ENCODE data around the gene MAMLD1. TPM values are rescaled to one million over a fixed set of nuclear protein-coding genes. Genes with fewer than 3 reads are reported as not detected.

Gene MAMLD1
- total RNA-seq, 1 donor from 2014 or later: 3.0 TPM

DNA sequence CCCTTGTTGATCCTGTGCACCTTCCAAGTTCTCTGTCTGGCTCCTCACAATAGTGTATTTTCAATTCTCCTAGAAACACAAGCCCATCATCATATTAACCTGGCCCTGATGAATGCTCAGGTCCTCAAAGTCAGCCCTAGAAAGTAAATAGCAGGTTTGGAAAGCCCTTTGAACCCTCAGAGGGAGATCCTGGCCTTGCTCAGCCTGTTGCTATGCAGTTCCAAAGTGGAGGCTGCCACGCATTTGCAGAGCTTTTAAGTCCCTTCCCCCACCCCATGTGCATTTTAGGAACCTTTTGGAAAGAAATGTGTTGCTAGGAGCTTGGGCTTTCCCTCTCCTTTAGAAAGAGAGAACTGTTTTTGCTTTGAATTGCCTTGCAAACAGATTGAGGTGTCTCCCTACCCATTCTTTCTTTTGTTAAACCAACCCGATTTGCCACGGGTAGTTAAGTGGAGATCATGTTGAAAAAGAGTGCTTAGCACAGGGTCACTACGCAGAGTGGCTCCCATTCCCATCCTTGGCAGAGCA lies 12.2 kb downstream of the MAMLD1 start:
- DNase-seq (ENCODE audit: low read depth): no peak
- Histone ChIP-seq H3K27me3 (ENCODE audit: control insufficient read depth, insufficient read depth, low read length) (no peaks in the 10 kb centered on the region), H3K36me3 (ENCODE audit: control insufficient read depth, insufficient read depth, low read length) (no peaks in the 10 kb centered on the region), H3K4me3 (ENCODE audit: low read depth, low read length) (no peak overlapping the region)
- TF ChIP-seq, protein P1, sequence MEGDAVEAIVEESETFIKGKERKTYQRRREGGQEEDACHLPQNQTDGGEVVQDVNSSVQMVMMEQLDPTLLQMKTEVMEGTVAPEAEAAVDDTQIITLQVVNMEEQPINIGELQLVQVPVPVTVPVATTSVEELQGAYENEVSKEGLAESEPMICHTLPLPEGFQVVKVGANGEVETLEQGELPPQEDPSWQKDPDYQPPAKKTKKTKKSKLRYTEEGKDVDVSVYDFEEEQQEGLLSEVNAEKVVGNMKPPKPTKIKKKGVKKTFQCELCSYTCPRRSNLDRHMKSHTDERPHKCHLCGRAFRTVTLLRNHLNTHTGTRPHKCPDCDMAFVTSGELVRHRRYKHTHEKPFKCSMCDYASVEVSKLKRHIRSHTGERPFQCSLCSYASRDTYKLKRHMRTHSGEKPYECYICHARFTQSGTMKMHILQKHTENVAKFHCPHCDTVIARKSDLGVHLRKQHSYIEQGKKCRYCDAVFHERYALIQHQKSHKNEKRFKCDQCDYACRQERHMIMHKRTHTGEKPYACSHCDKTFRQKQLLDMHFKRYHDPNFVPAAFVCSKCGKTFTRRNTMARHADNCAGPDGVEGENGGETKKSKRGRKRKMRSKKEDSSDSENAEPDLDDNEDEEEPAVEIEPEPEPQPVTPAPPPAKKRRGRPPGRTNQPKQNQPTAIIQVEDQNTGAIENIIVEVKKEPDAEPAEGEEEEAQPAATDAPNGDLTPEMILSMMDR (IDR thresholded peaks at IDR 0.05; ENCODE audit: insufficient read depth, low read length, poor library complexity, severe bottlenecking): no peak

DNA sequence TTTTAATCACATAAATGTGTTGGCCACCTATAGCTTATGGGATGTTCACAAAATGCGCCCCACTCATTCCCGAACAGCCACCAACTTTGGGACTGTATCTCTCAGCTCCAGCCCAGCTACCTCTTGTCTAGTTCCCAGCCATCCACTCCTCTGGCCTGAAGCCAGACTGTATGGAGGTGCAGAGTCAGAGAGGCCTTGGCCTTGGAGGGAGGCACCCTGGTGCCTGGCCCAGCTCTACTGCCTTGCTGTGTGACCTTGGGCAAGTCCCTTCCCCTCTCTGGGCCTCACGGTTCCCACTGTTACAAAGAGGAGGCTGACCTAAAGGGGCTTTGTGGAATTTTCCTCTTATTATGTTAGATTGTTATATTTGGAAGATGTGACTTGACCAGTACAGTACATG lies 13.9 kb downstream of the MAMLD1 start:
- no peak for DNase-seq (ENCODE audit: low read depth)
- H3K27me3 ChIP-seq (ENCODE audit: control insufficient read depth, insufficient read depth, low read length): no peaks in the 10 kb centered on the region
- H3K36me3 ChIP-seq (ENCODE audit: control insufficient read depth, insufficient read depth, low read length): no peaks in the 10 kb centered on the region
- TF ChIP-seq, protein P1 (IDR thresholded peaks at IDR 0.05; ENCODE audit: insufficient read depth, low read length, poor library complexity, severe bottlenecking): no peak
- no peak overlapping the region for H3K4me3 ChIP-seq (ENCODE audit: low read depth, low read length)

DNA sequence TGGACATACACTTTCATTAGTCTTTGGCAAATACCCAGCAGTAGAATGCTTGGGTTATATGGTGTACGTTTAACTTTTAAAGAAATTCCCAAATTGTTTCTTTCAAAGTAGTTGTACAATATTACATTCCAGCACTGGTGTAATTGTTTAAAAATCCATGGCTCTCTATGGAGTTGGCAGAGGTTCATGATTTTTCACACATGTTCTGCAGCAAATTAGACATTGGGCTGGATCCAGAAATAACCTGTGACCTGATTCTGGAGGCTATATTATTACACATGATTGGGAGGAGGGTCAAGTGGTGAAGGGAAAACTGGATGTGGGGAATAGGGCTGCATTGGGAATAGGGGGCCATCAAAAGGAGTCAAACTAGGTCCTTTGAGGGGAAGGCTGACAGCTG lies 41.9 kb downstream of the MAMLD1 start:
- no peak overlapping the region for H3K4me3 ChIP-seq (ENCODE audit: low read depth, low read length)
- H3K27me3 ChIP-seq (ENCODE audit: control insufficient read depth, insufficient read depth, low read length): no peaks in the 10 kb centered on the region
- TF ChIP-seq, protein P1 (IDR thresholded peaks at IDR 0.05; ENCODE audit: insufficient read depth, low read length, poor library complexity, severe bottlenecking): no peak
- no peak for DNase-seq (ENCODE audit: low read depth)
- no peaks in the 10 kb centered on the region for H3K36me3 ChIP-seq (ENCODE audit: control insufficient read depth, insufficient read depth, low read length)

DNA sequence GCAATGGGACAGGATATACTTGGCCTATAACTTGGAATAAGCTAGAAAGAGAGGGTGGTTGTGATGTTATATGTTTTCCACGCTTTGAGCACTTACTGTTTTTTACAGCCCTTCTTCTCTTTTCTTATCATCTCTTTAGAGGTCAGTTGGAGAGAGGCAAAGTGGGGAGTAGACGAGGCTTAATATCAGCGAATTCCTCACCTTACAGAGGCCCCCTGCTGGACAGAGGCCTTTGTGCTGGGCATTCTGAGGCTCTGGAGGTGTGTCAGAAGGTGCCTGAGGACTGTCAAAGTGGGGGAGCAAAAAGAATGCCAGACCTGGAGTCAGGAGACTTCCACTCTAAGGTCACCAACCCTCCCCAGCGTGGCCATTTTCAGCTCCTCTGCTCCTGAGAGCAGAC lies 42.5 kb downstream of the MAMLD1 start:
- no peak overlapping the region for H3K4me3 ChIP-seq (ENCODE audit: low read depth, low read length)
- no peaks in the 10 kb centered on the region for H3K36me3 ChIP-seq (ENCODE audit: control insufficient read depth, insufficient read depth, low read length)
- H3K27me3 ChIP-seq (ENCODE audit: control insufficient read depth, insufficient read depth, low read length): no peaks in the 10 kb centered on the region
- no peak for DNase-seq (ENCODE audit: low read depth)
- TF ChIP-seq, protein P1 (IDR thresholded peaks at IDR 0.05; ENCODE audit: insufficient read depth, low read length, poor library complexity, severe bottlenecking): no peak

DNA sequence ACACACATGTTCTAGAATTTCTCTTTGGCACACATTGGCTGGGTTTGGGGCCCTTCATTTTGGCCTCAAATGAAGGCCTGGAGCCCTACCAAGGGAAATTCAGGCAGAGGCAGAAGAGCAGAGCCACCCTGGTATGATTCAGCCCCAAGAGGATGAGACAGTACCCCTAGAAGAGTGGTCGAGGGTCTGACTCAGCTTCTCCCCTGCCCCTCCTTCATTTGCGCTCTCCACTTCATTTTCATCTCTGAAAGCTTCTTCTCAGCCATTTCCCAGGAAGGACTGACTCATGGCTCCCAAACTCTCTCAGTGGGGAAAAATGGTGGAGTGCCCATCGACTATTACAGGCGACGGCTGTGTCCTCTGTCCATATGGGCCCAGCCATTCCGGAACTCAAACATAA lies 43.5 kb downstream of the MAMLD1 start:
- H3K36me3 ChIP-seq (ENCODE audit: control insufficient read depth, insufficient read depth, low read length): no peaks in the 10 kb centered on the region
- H3K27me3 ChIP-seq (ENCODE audit: control insufficient read depth, insufficient read depth, low read length): no peaks in the 10 kb centered on the region
- no peak overlapping the region for H3K4me3 ChIP-seq (ENCODE audit: low read depth, low read length)
- no peak for DNase-seq (ENCODE audit: low read depth)
- TF ChIP-seq, protein P1 (IDR thresholded peaks at IDR 0.05; ENCODE audit: insufficient read depth, low read length, poor library complexity, severe bottlenecking): no peak

DNA sequence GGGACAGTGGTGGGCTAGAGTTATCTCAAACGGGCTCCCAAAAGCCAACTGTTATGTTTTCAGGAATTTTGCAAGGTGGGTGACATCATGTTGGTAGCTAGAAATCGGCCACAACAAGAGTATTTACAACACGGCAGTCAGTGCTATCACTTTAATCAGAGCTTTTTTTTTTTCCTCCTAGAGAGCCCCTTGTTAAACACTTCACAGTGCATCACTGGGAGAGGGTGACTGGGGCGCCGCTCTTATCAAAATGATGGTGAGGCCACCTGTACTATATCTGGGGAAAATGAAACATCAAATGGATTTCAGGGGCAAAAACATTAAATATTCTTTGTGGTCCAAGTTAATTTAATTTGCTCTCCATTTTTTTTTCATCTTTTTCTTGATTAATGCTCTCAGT lies 44.9 kb downstream of the MAMLD1 start:
- Histone ChIP-seq H3K36me3 (ENCODE audit: control insufficient read depth, insufficient read depth, low read length) (no peaks in the 10 kb centered on the region), H3K4me3 (ENCODE audit: low read depth, low read length) (no peak overlapping the region), H3K27me3 (ENCODE audit: control insufficient read depth, insufficient read depth, low read length) (no peaks in the 10 kb centered on the region)
- TF ChIP-seq, protein P1 (IDR thresholded peaks at IDR 0.05; ENCODE audit: insufficient read depth, low read length, poor library complexity, severe bottlenecking): no peak
- DNase-seq (ENCODE audit: low read depth): no peak

Measured in kidney epithelial cell (primary cell).